GM18505 (cell line): ENCODE data around the gene COL7A1.

Source experiments
- ATAC-seq: cut with Tn5 transposase; IDR thresholded peaks from one replicate; pipeline ENCODE4 v1.9.1; 2021; ENCODE audit not compliant: unreplicated experiment
- POLR2A ChIP-seq: IDR thresholded peaks from 4 replicates; pipeline ENCODE4 v1.6.1; 2011; ENCODE audit warnings: borderline replicate concordance; ENCODE audit not compliant: insufficient read depth, insufficient read length; ENCODE audit errors: extremely low read depth

COL7A1 gene

DNA sequence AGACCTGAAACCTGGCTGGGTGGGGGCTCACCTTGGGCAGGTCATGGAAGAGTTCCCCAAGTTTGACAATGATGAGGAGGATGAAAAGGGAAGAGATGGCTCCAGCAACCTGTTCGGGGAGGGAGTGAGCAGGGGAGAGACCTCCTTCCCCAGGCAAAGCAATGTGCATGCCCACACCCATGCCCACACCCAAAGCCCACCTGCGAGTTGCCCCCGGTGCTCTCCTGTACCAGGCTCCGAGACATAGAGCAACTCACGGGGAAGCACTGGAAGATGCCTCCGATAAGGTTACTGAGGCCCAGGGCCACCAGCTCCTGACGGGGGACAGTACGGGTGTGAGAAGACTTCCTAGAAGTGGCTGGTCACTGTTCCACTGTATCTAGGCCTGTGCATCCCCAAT, 35.3 kb upstream of the COL7A1 start:
- no peak for TF ChIP-seq POLR2A
- ATAC-seq: no peak

DNA sequence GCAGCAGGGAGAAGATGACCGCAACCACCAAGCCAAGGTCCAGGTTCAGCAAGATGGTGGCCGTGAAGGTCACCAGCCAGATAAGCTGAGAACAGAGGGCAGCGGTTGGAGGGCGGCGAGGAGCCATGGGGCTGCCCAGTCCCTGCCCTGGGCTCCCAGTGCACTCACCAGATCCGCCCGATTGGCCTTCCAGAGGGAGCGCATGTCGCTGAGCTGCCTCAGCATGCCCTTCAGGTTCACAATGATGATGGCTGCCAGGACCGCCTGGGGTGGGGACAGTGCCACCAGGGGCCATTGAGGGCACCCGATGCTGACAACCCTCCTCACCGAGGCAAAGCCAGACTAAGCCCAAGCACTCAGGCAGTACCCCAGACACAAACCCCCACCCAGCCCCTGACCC, 34.8 kb upstream of the COL7A1 start:
- no peak for TF ChIP-seq POLR2A
- ATAC-seq: no peak

DNA sequence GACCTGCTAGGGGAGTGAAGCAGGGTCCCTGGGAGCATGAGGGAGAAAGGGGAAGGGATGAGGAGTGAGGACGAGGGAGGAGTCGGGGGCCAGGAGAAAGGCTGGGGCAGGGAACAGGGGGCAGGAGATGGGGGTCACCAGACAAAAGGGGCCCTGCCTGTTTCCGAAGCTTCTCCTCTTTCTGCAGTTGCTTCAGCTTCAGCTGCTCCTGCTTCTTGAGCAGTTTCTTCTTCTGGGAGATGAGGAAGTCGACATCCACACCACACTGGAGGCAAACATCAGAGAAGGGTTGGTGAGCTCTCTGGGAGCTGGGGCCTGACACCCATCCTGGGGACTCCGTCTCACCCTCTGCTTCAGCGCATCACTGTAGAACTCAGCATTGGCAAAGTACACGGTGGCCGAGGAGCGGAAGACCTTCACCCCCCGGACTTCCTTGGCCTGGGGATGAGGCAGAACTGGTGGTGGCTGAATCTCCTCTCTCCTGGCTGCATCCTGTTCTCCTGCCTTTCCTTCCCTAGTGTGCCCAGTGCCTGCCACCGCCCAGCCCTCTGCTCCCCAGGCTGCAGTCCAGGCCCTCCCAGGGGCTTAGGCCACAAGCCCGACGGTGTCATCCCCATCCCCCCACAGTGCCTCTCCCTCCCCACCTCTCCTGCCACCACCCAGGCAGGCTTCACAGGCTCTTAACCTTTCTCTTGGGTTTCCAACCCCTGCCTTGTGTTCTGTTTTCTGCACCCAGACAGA, 33.3 kb upstream of the COL7A1 start:
- ATAC-seq: no peak
- no peak for TF ChIP-seq POLR2A

DNA sequence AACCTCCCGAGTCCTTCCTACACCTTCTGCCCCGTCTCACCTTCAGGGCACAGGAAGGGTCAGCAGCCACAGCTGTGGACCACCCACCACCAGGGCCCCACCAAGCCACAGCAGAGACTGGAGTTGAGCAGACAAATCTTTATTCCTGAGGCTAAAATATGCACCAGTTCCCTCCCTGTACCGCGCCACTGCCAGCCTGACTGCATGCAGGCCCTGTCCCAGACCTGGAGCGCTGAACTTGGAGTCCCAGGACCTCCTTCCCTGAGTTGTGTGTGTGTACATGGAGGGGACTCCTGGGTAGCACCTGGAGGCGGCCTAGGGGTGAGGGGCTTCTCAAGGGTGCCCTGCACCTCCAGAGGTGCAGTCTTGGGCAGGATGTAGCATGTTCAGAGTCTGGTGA, 30.5 kb upstream of the COL7A1 start:
- TF ChIP-seq POLR2A: no peak
- ATAC-seq: no peak

DNA sequence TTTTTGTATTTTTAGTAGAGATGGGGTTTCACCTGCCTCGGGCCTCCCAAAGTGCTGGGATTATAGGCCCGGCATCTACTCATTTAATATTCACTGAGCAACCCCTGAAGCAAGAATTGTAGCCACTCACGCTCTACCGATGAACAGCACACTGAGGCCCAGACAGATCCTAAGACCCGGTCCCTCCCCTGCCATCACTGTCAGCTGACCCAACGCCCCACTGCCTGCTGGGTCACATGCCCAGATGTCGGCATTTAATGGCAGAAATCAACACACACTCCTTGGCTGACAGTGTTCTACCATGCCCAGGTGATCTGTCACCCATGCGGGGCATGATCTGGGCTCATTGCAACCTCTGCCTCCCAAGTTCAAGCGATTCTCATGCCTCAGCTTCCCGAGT, 29.6 kb upstream of the COL7A1 start:
- TF ChIP-seq POLR2A: no peak
- no peak for ATAC-seq

DNA sequence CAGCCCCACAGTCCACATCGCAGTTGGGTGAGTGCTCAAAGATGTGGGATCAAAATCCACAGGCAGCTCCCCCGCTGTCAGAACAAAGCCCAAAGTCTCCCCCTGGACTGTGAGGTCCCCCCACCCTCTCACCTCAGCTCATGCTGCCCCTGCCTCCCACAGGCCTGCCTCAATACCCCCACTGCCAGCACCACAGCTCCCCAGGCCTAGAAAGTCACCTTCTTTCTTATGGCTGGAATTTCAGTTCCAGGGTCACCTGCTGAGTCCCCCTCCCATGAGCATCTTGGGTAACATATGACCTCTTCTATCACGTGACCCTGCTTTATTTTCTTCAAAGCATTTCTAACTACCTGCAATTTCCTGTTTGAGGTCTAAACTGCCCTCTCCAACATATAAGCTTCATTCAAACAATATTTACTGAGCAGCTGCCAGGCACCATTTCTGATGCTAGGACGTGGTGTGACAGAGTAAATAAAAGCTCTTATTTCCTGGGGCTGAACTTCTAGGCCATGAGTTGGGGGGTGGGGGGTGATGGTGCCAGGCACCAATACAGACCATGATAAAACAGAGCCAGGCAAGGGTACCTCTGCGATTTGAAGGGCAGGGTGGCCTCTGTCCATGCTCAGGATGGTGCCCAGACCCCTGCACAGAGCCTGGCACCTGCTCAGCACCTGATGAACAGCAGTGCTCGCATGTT, 28.9 kb upstream of the COL7A1 start:
- ATAC-seq: no peak

DNA sequence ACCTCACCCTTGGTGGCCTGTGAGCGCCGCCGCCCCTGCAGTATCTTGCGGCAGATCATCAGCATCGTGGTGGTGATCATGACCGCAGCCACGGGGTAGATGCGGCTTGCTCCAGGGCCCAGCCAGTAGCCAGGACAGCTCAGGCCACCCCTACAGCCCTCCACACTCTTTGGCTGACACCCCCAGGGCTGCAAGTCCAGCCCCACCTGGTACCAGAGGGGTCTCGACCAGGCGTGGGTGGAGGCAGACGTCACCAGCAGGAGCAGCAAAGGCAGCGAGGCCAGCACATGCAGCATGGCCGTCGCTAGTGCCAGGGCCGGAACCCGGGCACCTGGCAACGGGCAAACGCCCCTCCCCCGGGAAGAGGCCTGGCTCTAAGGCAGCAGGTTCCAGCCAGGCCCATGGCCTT, 26.3 kb upstream of the COL7A1 start, which contains the start of gene TMEM89:
Gene TMEM89 (minus strand): TSS at position 309 of the 409 bp plus-strand sequence. CDS start 13 bp downstream, at position 296.
- TF ChIP-seq POLR2A: no peak
- no peak for ATAC-seq

More for the DNA sequence above, 28.9 kb upstream of the COL7A1 start:
- no peak for TF ChIP-seq POLR2A

DNA sequence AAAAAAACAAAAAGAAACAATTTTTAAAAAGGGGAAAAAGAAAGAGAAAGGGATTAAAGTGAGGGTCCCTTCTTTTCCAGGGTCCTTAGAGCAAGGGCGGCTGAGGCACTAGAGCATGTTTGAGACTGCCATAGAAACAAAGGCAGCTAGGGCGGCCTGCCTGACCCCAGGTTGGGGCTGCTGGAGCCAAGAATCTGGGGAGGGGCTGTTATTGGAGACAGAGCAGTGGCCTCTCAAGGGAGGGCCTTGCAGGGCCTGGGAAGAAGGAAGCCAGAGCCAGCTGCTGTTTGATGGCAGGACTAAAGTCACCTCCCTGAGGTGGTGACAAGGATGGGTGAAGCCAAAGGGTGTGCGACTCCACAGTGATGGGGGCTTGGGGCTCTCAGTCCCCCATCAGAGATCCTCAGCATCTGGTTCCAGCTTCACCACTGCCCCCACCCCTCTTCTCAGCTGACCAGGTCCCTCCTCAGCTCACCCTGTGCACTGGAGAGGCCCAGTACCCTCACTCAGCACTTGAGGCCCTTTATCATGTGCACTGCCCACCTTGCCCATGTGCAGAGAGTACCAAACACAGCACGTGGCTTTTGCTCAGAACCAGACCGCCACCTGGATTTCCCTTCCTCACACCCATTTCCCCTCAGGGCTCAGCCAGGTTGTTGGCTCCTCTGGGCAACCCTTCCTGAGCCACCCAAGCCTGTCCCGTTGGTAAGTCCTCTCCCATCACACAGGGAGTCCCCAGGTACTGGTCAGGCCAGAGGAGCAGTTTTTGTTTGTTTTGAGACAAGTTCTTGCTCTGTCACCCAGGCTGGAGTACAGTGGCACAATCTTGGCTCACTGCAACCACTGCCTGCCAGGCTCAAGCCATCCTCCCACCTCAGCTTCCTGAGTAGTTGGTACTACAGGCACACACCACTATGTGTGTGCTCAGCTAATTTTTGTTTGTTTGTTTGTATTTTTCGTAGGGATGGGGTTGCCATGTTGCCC, 24.7 kb upstream of the COL7A1 start:
- no peak for ATAC-seq
- TF ChIP-seq POLR2A: no peak

DNA sequence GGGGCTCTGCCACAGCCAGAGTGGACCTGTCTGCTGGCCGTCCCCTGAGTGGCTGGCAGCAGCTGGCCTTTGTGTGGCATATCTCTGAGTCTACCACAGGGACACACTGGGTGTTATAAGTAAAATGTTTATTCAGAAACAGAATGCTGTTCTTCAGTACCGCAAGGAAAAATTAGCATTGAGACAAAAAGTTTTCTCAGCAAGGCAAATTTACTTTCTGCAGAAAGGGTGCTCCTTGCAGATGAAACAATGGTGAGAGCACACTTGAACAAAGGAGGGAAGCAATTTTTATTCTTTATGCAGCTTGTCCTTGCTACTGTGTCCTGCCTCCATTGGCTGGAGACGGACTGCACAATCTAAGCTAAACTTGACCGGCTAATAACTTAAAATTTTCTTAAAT, 22.4 kb upstream of the COL7A1 start:
- TF ChIP-seq POLR2A: no peak
- ATAC-seq: no peak

DNA sequence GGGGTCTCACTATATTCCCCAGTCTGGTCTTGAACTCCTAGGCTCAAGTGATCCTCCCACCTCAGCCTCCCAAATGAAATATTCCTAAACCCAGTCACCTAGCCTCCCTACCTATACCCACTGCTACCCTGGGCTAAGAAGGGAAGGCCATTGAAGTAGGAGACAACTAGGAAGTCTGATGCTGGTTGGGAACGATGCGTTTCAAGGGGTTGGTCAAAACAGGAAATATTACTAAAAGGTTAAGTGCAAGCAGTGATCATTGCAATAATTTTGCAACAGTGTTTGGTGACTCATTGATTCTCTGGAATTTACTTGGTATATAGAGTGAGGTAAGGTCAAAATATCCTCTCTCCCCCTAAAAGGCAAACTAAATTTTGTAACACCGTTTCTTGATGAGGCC, 18.9 kb upstream of the COL7A1 start:
- ATAC-seq: no peak
- no peak for TF ChIP-seq POLR2A

DNA sequence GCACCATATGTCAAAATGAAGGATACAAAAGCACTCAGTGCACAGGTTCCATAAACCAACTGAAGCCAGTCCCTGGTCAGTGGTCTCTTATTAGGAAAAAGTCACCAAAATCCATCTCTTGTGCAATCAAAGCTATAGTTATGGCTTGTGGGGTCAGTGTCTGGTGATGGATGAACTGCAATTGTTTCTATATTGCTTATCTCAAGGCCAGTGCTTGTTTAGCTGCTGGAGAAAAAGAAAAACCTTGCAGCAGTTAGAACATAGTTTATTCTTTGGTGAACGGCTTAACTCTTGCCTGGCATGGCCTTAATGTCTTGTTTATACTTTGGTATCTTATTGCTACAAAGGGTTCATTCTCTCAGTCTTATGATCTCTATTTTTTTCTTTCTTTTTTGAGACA, 17.2 kb upstream of the COL7A1 start:
- no peak for ATAC-seq
- no peak for TF ChIP-seq POLR2A

DNA sequence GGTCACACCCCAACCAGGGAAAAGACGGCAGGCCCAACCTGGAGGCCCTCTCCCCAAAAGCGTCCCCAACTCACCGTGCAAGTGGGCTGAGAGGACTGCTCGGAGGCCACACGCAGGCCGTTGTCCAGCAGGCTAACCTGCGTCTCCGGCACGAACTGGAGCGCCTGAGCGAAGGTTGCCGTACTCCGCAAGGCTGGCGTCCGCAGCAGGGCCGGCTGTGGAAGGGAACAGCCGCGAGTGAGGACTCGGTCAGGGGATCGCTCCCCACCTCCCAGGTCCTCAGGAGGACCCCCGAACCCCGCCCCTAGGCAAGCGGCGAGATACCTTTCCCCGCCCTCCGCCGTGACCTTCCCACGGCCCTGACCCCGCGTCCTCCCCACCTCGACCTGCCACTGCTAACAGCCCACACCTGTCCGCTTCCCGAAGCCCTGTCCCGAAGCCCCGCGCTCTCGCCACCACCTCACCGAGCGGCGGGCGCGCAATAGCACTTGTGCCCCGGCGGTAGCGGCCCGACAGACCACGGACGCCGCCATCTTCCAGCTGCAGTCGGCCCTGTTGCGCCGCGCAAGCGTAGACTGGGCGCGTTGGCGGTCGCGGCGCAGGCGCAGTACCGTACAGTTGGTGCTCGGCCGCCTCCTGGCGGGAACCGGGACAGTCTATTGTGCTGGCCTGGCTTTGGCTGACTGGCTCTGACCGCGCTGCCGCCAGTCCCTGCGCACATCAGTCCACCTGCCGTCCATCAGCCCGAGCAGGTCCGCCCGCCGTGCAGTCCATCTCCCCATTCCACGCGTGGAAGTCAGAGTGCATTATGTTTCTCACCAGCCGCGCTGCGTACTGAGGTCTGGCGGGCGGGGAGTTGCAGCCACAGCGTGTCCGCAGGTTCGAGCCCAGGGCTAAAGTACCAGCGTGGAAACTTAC, 14.2 kb upstream of the COL7A1 start, which contains the start of gene UQCRC1:
Gene UQCRC1 (minus strand): TSS at position 559 of the 918 bp plus-strand sequence. CDS start 26 bp downstream, at position 533.
- peak; percentile 93 for ATAC-seq
- peak; percentile 94 for TF ChIP-seq POLR2A
